ENCODE measurements around the gene SERPINB6.
"Not testable (repeated sequence)": the region's sequence is repeated elsewhere in the genome, so short reads cannot be mapped to it uniquely, and the experiment has no call there.

SERPINB6 gene

DNA sequence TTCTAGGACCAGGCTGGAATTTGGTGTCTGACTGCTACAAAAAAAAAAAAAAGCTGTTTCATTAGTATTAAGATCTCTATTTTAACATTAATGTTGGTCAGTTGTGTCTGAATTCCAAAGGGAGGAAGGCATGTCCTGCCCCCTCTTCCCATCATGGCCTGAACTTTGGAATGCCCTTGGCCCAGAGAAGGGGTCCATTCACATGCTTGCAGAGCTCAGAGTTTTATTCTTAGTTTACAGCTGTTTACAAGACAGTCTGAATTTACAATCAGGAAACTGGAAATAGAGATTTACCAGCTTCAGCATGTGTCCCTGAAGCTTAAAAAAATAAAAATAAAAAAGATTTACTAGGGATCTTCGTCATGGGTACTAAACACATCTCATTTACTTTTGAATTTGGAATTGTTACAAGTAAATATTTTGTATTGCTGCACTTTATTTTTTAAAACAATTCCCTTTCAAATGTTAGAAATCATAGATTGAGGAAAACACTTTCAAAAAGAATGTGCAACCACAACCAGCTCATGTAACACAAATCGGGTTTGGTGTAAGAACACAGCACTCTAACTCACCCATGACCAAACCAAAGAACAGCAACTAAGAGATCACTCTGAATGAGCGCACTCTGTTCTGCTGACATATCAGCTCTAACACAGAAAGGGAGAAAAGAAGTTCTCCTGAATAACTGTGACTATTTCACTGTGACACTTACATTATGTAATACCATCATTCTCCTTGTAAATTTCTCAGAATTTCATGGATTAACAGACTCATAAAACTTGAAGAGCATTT lies 6.6 kb upstream of the SERPINB6 start:
- DNase-seq (ENCODE audit: low spot score): no peak

GRCh38 chr6:2977290-2977689 lies 5.9 kb upstream of the SERPINB6 start:
- DNase-seq (ENCODE audit: low spot score): no peak

DNA sequence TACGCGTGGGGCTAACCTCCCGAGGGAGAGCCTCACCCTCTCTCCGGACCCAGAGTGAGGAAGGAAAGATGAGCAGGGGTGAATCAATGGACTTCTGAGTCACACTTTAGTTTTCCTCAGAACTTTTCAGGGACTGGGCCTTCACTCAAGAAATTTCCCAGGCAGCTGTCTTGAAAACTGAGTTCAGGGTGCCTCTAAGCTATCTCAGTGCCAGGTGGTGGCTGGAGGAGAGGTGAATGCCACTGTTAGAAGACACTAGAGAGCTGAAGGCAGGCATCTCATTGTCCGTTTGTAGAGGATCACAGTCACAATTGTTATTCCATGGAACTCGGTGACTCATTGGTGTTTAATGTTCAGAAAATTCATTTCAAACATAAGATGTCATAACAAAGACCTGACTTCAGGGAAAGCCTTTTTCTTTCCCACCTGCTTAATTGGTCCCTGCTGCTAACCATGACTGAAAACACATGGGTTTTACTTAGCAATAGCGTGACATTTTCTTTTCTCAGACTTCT lies 5.3 kb upstream of the SERPINB6 start:
- no peak for DNase-seq (ENCODE audit: low spot score)

DNA sequence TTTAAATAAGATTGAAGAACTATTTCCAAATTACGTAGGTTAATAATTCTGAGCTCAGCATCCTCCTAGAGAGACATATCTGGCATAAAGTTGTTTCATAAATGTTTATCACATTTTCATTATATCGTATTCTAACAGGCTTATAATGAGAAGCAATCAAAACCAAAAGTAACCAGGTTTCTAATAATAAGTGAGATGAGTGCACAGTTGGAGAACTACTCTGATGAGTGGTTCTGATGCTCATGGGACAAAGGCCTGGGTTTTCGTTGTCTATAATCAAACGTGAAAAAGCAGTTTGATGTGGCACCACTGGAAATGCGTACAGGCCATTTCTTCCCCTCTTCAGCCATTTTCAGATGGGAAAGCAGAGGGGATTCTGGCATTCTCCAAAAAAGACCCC lies 4.7 kb upstream of the SERPINB6 start:
- no peak for DNase-seq (ENCODE audit: low spot score)

DNA sequence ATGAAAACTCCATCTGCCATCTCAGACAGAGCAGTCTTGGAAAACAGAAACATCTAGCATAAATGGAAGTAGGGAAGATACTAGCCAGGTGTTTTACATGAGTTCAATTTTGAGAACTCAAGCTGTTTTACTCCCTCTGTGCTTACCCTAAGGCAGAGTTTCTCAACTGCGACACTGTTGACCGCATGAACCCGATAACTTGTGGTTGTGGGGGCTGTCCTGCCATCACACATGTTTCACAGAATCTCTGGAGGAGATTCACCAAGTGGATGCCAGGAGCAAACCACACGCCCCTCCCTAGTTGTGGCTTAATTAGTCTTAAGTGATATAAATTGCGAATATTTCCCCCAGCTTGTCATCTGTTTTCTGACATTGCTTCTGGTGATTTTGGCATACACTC lies 2.3 kb upstream of the SERPINB6 start:
- no peak for DNase-seq (ENCODE audit: low spot score)

DNA sequence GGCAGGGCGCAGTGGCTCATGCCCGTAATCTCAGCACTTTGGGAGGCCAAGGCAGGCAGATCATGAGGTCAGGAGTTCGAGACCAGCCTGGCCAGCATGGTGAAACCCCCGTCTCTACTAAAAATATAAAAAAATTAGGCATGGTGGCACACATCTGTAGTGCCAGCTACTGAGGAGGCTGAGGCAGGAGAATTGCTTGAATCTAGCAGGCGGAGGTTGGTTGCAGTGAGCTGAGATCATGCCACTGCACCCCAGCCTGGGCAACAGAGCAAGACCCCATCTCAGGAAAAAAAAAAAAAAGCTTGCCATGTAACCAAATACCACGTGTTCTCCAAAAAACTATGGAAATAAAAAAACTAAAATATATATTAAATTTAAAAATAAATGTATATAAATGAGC lies 1.8 kb upstream of the SERPINB6 start:
- not testable (repeated sequence) for DNase-seq (ENCODE audit: low spot score)

GRCh38 chr6:2972685-2973084 lies 1.3 kb upstream of the SERPINB6 start:
- DNase-seq (ENCODE audit: low spot score): not testable (repeated sequence)

- DNase-seq (ENCODE audit: low spot score): not testable (repeated sequence)
These were observed 786 bp upstream of the SERPINB6 start for GRCh38 chr6:2972219-2972487.

DNA sequence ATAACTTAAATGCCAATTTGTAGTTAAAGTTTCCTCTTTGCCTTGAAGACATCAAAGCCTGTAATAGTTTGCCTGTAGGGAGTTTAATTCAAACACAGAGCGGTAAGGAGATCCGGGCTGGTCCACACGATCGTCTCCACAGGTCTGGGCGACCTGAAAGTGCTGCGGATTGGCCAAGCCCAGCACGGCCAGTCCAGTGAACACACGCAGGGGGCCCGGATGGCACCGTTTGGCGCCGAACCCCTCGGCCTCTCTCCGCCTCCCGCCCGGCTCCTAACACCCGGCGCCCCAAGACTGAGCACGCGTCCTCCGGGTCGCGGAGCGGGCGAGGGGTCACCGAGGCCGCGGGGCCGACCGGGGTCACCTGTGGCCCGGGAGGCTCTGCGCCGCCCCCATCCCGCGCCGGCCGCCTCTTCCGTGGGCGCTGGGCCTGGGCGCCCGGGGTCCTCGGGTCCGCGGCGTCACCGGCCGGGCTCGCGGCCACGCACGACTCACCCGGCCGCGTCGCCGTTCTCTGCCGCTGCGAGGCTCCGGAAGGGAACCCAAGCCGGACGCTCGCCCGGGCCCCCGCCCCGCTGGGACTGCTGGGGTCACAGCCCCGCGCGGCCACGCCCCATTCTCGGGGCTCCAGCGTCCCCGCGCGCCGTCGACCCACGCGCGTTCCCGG lies 481 bp downstream of the SERPINB6 start:
- peak; percentile 51 for DNase-seq (ENCODE audit: low spot score)

DNA sequence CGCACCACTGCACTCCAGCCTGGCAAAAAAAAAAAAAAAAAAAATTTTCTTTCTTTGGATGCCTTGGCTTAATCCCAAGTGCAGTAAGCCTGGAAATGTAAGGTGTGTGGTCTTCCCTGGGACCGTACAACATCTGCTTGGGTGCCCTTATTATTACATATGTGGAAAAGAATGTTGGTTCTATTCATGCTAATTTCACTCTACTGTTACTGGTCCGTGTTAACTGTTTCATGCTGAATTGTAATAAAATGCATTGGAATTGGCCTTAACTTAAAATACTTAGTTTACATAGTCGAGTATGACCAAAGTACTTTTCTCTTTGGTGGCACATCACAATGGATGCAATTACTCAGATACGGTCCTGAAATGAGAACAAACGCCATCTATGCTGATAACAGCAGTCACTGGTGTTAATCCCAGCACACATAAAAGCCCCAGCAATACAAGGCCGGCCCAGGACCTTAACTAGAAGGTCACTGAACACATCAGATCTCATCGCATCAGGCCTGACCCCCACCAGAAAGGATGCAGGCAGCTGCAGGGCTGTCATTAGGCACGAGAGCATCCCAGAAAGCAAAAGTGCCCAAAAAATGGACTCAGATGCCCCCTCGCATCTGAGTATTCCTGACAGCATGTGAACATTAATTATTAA lies 1.2 kb downstream of the SERPINB6 start:
- no peak for DNase-seq (ENCODE audit: low spot score)

DNA sequence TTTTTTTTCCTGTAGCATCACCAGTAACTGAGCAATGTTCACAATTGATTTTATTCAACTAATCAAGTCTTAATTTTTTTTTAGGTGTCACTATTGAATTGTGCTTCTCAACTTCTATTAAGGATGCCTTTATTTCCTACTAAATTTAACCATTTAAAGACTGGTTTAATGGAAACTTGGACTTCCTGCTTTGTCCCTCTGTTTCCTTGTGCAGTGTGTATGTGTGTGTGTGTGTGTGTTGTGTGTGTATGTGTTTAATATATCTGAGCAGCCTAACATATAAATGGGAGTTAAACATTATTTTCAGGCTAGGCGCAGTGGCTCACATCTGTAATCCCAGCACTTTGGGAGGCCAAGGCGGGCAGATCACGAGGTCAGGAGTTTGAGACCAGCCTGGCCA lies 1.8 kb downstream of the SERPINB6 start:
- no peak for DNase-seq (ENCODE audit: low spot score)

DNA sequence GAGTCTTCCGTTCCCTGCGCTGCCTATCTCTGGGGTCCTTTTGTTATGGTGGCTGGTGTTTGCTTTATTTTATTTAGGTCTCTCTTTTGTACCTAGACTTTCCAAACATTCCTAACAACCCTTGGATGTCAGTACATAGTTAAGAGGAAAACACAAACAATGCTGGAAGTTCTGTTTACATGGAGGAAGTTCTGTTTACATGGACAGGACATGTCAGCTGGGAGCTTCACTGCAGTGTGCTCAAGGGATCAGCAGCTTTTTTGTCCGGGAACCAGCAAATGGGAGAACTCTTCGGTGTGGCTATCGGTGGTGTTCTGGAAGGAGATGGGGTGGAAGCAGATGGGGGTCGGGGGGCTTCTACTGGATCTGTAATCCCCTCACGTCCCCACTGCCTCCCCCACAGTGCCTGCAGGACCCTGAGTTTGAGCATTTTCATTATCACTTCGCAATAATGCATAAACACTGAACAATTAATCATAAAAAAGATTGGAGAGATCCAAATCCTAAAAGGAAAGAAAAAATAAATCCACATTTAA lies 2.7 kb downstream of the SERPINB6 start:
- DNase-seq (ENCODE audit: low spot score): no peak

DNA sequence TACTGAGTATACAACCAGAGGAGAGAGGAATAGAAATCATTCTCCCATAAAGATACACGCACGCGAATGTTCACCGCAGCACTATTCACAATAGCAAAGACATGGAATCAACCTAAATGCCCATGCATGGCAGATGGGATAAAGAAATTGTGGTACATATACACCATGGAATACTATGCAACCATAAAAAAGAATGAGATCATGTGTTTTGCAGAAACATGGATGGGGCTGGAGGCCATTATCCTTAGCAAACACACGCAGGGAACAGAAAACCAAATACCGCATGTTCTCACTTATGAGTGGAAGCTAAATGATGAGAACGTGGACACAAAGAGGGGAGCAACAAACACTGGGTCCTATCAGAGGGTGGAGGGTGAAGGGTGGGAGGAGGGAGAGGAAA lies 3.4 kb downstream of the SERPINB6 start:
- no peak for DNase-seq (ENCODE audit: low spot score)

DNA sequence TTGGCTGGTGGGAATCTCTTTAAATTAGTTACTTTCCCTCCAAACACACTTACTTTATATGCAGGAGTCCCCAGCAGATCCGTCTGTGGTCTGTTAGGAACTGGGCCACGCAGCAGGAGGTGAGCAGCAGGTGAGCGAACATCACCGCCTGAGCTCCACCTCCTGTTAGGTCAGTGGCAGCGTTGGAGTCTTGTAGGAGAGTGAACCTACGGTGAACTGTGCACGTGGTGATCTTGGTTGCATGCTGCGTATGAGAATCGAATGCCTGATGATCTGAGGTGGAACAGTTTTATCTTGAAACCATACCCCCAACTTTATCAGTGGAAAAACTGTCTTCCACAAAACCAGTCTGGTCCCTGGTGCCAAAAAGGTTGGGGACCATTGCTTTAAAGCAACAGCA lies 5.0 kb downstream of the SERPINB6 start:
- no peak for DNase-seq (ENCODE audit: low spot score)

DNA sequence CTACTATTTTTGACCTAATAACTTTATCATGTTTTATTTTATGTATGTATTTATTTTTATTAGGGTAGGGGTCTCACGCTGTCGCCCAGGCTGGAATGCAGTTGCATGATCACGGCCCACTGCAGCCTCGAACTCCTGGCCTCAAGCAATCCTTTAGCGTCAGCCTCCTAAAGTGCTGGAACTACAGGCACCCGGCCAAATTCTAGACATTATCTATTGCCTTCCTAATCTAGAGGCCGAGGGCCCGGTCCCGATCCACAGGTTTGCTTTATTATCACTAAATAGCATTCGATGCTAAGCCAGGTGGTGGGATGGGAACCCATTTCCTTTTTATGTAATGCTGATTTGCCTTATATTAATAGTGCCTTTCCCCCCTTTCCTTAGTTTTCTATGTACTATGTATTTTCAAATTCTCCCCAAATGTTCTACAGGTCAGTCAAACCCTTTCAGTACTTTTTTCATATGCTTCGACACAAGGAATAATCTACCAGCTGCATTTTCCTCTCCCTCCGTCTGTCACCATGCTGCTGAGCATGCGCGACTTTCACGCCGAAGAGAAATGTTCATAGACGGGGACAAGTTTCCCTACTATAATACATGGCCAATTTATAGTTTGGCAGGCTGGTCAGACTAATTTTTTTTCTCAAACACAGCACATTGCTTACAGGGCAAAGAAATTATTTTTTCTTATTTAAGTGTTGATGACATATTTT lies 6.4 kb downstream of the SERPINB6 start:
- no peak for DNase-seq (ENCODE audit: low spot score)

DNA sequence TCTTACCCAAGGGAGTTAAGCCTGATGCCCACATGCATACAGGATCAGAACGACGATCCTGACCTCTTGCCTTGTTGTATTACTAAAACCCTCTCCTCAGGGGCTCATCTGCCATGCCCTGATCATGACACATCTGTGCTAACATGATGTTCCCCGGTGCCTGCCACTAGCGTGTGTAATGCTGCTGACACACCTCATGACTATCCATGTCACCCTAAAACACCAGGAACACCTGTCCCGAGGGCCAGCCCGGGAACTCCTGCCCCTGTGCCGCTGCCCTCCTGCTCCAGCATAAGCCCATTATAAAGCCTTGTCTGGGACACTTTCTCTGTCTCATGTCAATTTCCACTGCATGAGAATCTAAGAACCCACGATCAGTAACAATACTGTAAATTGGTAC lies 7.6 kb downstream of the SERPINB6 start:
- no peak for DNase-seq (ENCODE audit: low spot score)

DNA sequence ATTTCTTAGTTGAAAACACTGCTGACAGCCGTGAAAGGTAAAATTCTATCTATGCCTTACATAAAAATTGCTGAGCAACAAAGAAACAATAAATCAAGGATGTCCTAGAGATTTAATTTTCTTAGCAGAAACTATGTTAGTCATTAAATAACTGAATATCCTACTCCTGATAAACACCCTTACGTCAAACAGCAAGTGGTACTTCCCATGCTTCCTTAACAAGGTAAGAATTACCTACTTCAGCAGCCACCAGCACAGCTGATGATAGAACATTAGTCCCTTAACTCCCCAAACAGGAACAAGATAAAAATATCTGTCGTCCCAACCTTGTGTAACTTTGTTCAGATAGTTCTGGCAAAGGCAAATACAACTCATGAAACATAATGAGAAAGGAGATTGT lies 8.7 kb downstream of the SERPINB6 start:
- DNase-seq (ENCODE audit: low spot score): no peak

- DNase-seq (ENCODE audit: low spot score): no peak
These were observed 9.4 kb downstream of the SERPINB6 start for GRCh38 chr6:2962004-2962403.

GRCh38 chr6:2961506-2961905 lies 9.9 kb downstream of the SERPINB6 start:
- DNase-seq (ENCODE audit: low spot score): no peak

DNA sequence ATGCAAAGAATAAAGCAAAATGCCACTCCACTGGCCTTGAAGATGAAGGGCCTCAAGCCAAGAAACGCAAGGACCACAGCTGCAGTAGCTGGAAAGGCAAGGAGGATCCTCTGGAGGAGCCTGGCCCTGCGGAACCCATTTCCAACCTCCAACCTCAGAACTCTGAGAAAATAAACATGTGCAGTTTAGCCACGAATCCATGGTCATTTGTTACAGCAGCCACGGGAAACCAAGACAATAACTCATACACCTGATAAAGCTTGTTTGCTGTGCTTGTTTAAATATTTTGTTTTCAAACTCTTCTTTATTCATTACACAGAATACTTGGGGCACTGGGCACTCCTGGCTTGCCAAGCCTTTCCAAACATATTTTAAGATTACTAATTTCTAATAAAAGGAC lies 10.4 kb downstream of the SERPINB6 start:
- DNase-seq (ENCODE audit: low spot score): no peak

DNA sequence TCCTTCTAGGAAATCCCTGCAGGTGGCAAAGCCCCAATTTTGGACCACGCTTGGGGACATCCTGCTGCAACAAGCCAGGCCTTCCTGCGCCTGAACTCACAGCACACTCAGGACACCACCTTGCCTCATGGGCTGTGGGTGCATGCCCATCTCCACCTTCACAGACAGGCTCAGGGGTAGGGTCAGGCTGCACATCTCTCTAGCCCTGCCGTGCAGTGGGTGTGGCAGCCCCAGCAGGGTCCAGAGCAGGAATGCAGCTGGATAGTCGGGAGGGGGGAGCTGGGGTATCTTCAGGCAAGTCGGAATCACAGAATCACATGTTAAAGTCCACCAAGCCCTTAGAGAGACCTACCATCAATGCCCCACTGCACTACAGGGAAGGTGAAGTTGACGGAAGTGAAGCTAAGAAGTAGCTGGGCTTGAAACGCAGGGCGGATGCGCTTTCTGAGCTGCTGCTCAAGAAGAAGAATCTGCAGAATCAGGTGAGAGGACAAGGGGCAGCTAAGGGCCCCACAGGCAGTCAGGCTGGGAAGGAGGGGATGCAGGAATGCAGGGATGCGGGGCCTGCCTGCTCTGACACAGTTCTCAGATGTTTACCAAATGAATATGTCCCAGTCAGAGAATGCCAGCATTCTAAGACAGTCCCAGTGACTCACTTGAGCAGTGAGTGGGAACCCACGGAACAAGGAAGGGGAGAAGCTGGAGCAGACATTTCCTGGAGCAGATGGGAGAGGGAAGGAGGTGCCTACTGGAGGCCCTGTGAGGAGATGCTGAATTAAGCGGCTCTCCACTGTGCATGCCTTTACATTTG lies 11.3 kb downstream of the SERPINB6 start:
- DNase-seq (ENCODE audit: low spot score): no peak

GRCh38 chr6:2958776-2959175 lies 12.6 kb downstream of the SERPINB6 start:
- no peak for DNase-seq (ENCODE audit: low spot score)
